ENCODE measurements around the gene PRMT7.

The PRMT7 gene

DNA sequence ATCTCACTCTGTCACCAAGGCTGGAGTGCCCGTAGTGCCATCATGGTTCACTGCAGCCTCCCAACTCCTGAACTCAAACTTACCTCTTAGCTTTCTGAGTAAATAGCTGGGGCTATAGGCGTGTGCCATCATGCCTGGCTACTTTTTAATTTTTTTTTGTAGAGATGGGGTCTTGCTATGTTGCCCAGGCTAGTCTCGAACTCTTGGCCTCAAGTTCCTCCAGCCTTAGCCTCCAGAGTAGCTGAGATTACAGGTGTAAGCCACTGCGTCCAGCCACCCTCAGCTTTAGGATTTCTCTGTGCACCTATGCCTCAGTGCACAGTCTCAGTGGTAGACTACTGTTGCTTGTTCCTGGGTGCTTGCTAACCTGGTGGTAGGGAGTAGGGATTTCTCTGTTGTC is 41.0 kb upstream of the PRMT7 start:
- no peak for TF ChIP-seq ZFX (IDR thresholded peaks at IDR 0.05)
- TF ChIP-seq, protein P1, sequence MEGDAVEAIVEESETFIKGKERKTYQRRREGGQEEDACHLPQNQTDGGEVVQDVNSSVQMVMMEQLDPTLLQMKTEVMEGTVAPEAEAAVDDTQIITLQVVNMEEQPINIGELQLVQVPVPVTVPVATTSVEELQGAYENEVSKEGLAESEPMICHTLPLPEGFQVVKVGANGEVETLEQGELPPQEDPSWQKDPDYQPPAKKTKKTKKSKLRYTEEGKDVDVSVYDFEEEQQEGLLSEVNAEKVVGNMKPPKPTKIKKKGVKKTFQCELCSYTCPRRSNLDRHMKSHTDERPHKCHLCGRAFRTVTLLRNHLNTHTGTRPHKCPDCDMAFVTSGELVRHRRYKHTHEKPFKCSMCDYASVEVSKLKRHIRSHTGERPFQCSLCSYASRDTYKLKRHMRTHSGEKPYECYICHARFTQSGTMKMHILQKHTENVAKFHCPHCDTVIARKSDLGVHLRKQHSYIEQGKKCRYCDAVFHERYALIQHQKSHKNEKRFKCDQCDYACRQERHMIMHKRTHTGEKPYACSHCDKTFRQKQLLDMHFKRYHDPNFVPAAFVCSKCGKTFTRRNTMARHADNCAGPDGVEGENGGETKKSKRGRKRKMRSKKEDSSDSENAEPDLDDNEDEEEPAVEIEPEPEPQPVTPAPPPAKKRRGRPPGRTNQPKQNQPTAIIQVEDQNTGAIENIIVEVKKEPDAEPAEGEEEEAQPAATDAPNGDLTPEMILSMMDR (conservative IDR thresholded peaks at IDR 0.05) = no peak
- H3K27ac ChIP-seq = no peak overlapping the region

DNA sequence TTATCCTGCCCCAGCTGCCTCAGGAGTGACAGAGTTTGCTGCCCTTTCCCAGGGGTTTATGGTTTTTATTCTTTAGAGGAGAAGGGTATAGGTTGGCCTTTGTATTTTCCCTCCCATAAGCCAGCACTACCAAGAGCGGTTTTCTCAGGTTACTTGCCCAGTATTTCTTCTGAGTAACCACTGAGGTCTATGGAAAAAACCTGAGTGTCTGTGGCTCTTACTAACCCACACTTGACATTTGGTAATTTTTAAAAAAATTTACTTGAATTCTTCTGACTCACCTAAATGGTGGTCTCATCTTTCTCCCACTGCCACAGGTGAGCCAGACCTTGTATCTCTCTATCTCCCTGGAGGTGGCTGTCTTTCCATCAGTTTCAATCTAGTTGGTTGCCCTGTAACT is 40.5 kb upstream of the PRMT7 start:
- no peak for TF ChIP-seq ZFX (IDR thresholded peaks at IDR 0.05)
- TF ChIP-seq, protein P1 (conservative IDR thresholded peaks at IDR 0.05) = no peak
- no peak overlapping the region for H3K27ac ChIP-seq

GRCh38 chr16:68272507-68273209 is 38.2 kb upstream of the PRMT7 start:
- TF ChIP-seq, protein P1 (conservative IDR thresholded peaks at IDR 0.05) = no peak
- TF ChIP-seq ZFX (IDR thresholded peaks at IDR 0.05) = no peak
- no peak overlapping the region for H3K27ac ChIP-seq

DNA sequence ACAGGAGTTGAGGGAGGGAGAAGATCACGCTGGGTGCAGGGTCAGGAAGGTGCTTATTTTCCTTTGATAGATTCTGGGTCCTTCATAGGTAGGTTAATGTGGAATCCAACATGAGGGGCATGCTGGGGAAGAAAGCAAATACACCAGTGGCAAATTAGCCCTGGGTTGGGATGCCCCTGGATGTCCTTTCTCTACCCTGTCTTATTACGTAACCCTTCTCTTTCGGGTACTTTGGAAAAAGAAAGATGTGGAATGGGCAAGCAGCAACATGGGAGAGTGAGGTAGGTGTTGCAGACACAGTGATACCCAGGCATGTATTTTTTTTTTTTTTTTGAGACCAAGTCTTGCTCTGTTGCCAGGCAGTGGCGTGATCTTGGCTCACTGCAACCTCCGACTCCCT is 37.4 kb upstream of the PRMT7 start:
- TF ChIP-seq, protein P1 (conservative IDR thresholded peaks at IDR 0.05) = no peak
- no peak for TF ChIP-seq ZFX (IDR thresholded peaks at IDR 0.05)
- no peak overlapping the region for H3K27ac ChIP-seq

- TF ChIP-seq, protein P1 (conservative IDR thresholded peaks at IDR 0.05) = no peak
- TF ChIP-seq ZFX (IDR thresholded peaks at IDR 0.05) = no peak
- no peak overlapping the region for H3K27ac ChIP-seq
These were observed 36.9 kb upstream of the PRMT7 start for GRCh38 chr16:68273896-68274295.

GRCh38 chr16:68274441-68274840 is 36.4 kb upstream of the PRMT7 start:
- H3K27ac ChIP-seq = no peak overlapping the region
- TF ChIP-seq, protein P1 (conservative IDR thresholded peaks at IDR 0.05) = no peak
- no peak for TF ChIP-seq ZFX (IDR thresholded peaks at IDR 0.05)

GRCh38 chr16:68275611-68276191 is 35.1 kb upstream of the PRMT7 start:
- TF ChIP-seq, protein P1 (conservative IDR thresholded peaks at IDR 0.05) = no peak
- TF ChIP-seq ZFX (IDR thresholded peaks at IDR 0.05) = no peak
- H3K27ac ChIP-seq = no peak overlapping the region
